GM04503 (cell line): Measurements from ENCODE around the gene RICTOR.
A peak's percentile ranks its signal among the peaks of the same experiment; 100 is the strongest.

ENCODE experiments used
- DNase-seq: peaks from one replicate; pipeline ENCODE4 v3.0.0-alpha.2; 2012; ENCODE audit warnings: low read depth

RICTOR gene, protein sequence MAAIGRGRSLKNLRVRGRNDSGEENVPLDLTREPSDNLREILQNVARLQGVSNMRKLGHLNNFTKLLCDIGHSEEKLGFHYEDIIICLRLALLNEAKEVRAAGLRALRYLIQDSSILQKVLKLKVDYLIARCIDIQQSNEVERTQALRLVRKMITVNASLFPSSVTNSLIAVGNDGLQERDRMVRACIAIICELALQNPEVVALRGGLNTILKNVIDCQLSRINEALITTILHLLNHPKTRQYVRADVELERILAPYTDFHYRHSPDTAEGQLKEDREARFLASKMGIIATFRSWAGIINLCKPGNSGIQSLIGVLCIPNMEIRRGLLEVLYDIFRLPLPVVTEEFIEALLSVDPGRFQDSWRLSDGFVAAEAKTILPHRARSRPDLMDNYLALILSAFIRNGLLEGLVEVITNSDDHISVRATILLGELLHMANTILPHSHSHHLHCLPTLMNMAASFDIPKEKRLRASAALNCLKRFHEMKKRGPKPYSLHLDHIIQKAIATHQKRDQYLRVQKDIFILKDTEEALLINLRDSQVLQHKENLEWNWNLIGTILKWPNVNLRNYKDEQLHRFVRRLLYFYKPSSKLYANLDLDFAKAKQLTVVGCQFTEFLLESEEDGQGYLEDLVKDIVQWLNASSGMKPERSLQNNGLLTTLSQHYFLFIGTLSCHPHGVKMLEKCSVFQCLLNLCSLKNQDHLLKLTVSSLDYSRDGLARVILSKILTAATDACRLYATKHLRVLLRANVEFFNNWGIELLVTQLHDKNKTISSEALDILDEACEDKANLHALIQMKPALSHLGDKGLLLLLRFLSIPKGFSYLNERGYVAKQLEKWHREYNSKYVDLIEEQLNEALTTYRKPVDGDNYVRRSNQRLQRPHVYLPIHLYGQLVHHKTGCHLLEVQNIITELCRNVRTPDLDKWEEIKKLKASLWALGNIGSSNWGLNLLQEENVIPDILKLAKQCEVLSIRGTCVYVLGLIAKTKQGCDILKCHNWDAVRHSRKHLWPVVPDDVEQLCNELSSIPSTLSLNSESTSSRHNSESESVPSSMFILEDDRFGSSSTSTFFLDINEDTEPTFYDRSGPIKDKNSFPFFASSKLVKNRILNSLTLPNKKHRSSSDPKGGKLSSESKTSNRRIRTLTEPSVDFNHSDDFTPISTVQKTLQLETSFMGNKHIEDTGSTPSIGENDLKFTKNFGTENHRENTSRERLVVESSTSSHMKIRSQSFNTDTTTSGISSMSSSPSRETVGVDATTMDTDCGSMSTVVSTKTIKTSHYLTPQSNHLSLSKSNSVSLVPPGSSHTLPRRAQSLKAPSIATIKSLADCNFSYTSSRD (N-terminal part only)

GRCh38 chr5:39074017-39074814 lies at the start of gene RICTOR:
Gene RICTOR (minus strand): TSS chr5:39074399. CDS start chr5:39074377, 22 bp downstream.
- no peak for DNase-seq

GRCh38 chr5:39121922-39122321 lies 47.7 kb upstream of the RICTOR start:
- DNase-seq, result no peak

DNA sequence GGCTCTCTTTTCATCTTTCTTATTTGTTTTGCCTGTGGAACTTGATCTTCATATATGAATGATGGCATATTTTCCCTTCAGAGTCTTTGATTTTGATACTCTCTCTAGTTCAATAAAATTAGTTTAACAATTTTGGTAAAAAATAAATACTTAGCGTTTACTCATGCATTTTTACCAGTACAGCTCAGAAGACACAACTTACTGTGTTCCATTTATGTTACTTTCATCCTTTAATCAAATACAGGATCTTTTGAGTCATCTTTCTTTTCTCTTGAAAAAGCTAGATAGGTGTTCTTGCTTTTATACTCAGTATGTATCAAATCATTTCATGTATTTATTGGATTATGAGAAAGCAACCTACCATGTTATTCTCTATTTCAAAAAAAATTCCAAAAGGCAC lies 47.1 kb upstream of the RICTOR start:
- no peak for DNase-seq

DNA sequence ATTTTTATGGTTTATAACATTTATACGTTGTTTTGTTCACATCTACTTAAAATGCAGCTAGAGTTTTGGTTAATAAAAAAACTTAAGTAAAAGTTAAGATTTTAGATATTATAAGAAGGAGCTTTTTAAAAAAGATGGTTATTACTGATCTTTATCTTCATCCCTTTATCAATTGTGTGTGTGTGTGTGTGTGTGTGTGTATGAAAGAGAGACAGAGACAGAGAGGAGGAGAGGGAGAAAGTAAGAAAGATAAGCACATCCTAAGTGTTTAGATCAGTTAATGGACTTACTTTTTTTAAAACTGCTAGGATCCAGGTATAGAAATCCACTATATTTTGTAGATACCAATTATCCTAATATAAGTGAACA lies 45.8 kb upstream of the RICTOR start:
- no peak for DNase-seq

GRCh38 chr5:39119404-39120051 lies 45.3 kb upstream of the RICTOR start:
- DNase-seq, result no peak

DNA sequence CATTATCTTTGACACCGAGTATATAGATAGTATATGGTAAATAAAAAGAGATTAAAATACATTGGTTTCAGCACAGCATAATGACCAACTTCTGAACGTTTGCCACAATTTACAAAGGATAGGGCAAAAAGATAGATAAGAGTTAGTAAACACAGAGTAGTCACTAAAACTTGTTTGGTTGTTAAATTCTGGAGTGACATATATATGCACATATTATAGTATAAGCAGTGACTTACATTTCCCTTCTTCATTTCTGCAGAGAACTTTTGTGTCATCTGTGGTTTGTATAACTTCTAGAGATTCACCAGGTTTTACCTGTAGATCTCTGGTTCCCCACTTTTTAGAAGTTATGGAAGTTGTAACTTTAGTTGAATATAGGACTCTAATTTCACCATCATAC lies 44.4 kb upstream of the RICTOR start:
- no peak for DNase-seq

DNA sequence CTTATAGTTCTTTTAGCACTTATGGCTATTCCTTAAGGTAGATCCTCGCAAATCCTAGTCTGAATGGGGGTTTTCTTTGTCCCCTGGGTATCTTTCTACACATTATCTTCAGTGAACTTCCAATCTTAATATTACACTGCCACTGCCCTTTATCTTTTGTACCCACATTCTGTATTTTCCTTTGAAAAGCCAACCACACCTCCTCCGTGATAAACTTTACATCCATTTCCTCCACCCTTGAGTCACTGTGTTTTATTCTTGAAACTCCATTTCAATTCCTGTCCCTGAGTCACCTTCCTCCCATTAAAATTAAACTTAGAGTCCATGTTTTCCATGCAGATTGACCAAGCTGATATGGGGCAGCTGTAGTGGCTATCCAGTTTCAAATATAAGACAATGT lies 43.2 kb upstream of the RICTOR start:
- no peak for DNase-seq

DNA sequence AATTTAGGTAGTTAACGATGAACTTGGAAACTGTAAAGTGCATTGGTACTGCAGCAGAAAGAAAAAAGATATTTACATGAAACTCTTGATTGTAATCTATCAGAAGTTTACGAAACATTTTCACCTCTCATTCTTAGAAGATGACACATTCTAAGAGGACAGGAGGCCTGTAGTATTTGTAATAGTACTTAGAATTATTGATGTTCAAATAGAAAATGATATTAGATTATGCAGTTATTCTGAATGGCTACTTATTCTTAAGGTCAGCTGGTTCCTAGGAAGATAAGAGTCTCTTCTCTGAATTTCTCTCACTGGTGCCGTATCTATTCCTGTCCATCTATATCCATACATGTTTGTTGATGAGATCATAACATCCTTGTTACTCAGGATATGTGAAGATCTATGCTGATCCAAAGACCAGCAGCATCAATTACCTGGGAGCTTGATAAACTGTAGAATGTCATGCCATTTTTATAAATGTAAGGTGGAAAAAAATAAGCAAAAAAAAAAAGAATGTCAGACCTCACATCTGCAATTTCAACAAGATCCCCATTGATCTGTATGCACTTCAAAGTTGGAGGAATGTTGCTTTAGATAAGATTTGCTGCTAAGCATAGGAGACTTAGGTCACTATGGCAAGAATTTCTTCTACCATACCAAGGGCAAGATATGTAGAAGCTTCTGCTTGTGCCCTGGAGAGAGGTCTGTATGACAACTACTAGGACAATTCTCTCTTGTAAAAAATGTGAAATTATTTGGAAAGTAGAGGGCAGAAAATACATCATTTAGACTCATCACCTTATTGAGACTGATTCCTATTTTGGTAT lies 42.4 kb upstream of the RICTOR start:
- no peak for DNase-seq

DNA sequence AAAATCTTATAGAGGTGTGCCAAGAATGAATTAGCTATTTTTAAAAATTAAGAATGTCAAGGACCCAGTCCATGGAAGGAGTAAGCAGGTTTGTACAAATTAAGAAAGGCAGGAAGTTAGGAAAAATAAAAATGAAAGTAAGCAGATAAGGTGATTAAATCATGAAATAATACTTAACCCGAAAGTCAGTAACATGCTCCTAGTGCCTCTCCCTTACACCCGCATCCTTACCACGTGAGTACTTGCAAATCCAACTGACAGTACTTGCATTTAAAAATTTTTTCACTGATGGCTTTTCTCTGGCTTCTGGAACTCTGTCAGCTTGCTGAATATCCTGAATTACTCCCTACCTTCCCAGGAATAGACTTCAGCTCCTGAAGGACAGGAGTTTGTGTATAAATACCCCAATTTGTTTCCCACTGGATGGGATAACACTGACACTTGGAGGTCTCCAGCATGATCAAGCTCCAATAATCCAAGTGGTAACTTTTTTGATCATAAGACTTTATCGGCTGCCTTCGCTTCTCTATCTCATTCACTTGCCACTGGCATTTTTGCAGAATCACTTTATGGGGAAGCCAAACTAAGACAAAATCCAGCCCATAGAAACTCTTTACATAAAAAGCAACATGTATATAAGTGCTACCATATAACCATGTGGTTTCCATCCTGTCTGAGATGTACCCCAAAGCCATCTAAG lies 41.6 kb upstream of the RICTOR start:
- no peak for DNase-seq

- no peak for DNase-seq
Measured at GRCh38 chr5:39114155-39114554, 40.0 kb upstream of the RICTOR start.

- DNase-seq, result no peak
Measured at GRCh38 chr5:39113354-39113953, 39.3 kb upstream of the RICTOR start.

GRCh38 chr5:39109606-39110005 lies 35.4 kb upstream of the RICTOR start:
- DNase-seq, result no peak

GRCh38 chr5:39108987-39109386 lies 34.8 kb upstream of the RICTOR start:
- DNase-seq, result no peak

GRCh38 chr5:39107350-39107749 lies 33.2 kb upstream of the RICTOR start:
- no peak for DNase-seq

GRCh38 chr5:39106322-39106721 lies 32.1 kb upstream of the RICTOR start:
- no peak for DNase-seq

GRCh38 chr5:39104221-39104620 lies 30.0 kb upstream of the RICTOR start:
- no peak for DNase-seq

GRCh38 chr5:39102684-39103155 lies 28.5 kb upstream of the RICTOR start:
- no peak for DNase-seq

DNA sequence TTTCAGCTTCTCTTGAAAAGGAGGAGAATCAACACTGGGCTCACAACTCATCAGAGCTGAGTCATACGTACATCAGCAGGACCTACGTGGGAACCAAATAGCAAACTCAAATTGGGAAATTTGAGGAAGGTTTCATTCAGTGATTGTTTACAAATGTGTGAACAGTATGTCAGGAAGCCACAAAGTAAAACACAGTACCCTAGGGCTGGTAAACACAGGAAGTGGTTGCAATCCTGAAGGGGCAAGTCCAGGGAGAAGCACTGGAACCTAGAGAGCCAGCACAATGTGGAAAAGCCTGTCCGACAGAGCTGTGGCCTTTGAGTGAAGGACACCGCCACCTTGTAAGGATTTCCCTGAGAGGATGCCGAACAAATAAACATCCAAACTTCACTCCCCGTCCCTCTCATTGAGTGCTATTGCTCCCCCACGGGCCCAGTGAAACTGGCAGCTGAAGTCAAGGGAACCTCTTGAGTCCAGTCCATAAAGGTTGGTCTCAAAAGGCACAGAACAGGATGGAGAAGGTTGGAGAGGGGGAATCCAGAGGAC lies 26.7 kb upstream of the RICTOR start:
- peak; percentile 95 for DNase-seq
